Measurements from ENCODE around the gene RPL15. TPM values are rescaled to one million over a fixed set of nuclear protein-coding genes. Genes with fewer than 3 reads are reported as not detected.
"Not testable (repeated sequence)": the region's sequence is repeated elsewhere in the genome, so short reads cannot be mapped to it uniquely, and the experiment has no call there.

RPL15 gene
- 1,000 to 10,000 TPM in 4 of 6 donors, 100 to 1,000 TPM in 2; 326 to 1,968 (median 1,284) TPM for total RNA-seq

- peak within 1 kb of the TSS; percentile 90 to 97 (median 96) for H3K27ac ChIP-seq
- TF ChIP-seq CTCF (IDR thresholded peaks at IDR 0.05) (peak; percentile 49 to 99 (median 94)), POLR2A (IDR thresholded peaks at IDR 0.05) (peak; percentile 88 to 98 (median 96)), EP300 (IDR thresholded peaks at IDR 0.05) (peak in 1 of 4 donors; percentile 82), POLR2AphosphoS5 (IDR thresholded peaks at IDR 0.05) (peak; percentile 99 to 100)
- H3K27me3 ChIP-seq, result no peaks in the 10 kb centered on the region
- peaks cover 11 to 48% (median 26%) of the 10 kb centered on the region in 4 donors for H3K4me1 ChIP-seq
- peaks cover 11 to 39% (median 21%) of the 10 kb centered on the region in 4 donors for H3K36me3 ChIP-seq
- no peaks in the 10 kb centered on the region for H3K9me3 ChIP-seq
- peak within 1 kb of the TSS; percentile 86 to 96 (median 90) for H3K4me3 ChIP-seq
- peak; percentile 96 to 98 for DNase-seq
- ATAC-seq (ENCODE audit: low FRiP score in 2 of 2), result peak; percentile 99
- 0 to 1% methylated on average over 9 to 45 of the region's 64 CpGs for WGBS, 2 donors
Measured at GRCh38 chr3:23916886-23917678, at the start of gene RPL15, which contains the start of gene NKIRAS1. TSS of gene RPL15 (plus strand) at chr3:23917132. CDS start at chr3:23917860, 728 bp downstream. TSS of gene NKIRAS1 (minus strand) at chr3:23916990. CDS start at chr3:23910904, 6,086 bp downstream.

GRCh38 chr3:23867400-23867799 is 49.5 kb upstream of the RPL15 start:
- DNase-seq (no peak), ATAC-seq (ENCODE audit: low FRiP score in 2 of 2) (no peak)
- Histone ChIP-seq H3K27ac (no peak overlapping the region), H3K9me3 (no peaks in the 10 kb centered on the region), H3K4me3 (no peak overlapping the region), H3K36me3 (no peaks in the 10 kb centered on the region), H3K27me3 (no peaks in the 10 kb centered on the region), H3K4me1 (peaks cover 18 to 37% (median 27%) of the 10 kb centered on the region in 4 donors)
- no peak for TF ChIP-seq EP300 (IDR thresholded peaks at IDR 0.05)
- TF ChIP-seq POLR2AphosphoS5 (IDR thresholded peaks at IDR 0.05), result no peak
- TF ChIP-seq POLR2A (IDR thresholded peaks at IDR 0.05), result no peak
- TF ChIP-seq CTCF (IDR thresholded peaks at IDR 0.05), result no peak
- whole genome bisulfite sequencing, 2 donors, result 50 to 56% methylated on average over 1 of the region's 1 CpG

- ATAC-seq (ENCODE audit: low FRiP score in 2 of 2) (no peak), DNase-seq (no peak)
- Histone ChIP-seq H3K27me3 (no peaks in the 10 kb centered on the region), H3K27ac (no peak overlapping the region), H3K4me3 (no peak overlapping the region), H3K9me3 (no peaks in the 10 kb centered on the region), H3K36me3 (no peaks in the 10 kb centered on the region), H3K4me1 (peaks cover 18 to 33% (median 26%) of the 10 kb centered on the region in 4 donors)
- WGBS, 2 donors, result 76 to 97% methylated on average over 1 of the region's 1 CpG
- TF ChIP-seq EP300 (IDR thresholded peaks at IDR 0.05) (no peak), POLR2A (IDR thresholded peaks at IDR 0.05) (no peak), CTCF (IDR thresholded peaks at IDR 0.05) (no peak), POLR2AphosphoS5 (IDR thresholded peaks at IDR 0.05) (no peak)
Measured at GRCh38 chr3:23867838-23868237, 49.1 kb upstream of the RPL15 start.

- Histone ChIP-seq H3K27me3 (no peaks in the 10 kb centered on the region), H3K27ac (no peak overlapping the region), H3K4me1 (peaks cover 19 to 36% (median 29%) of the 10 kb centered on the region in 4 donors), H3K9me3 (no peaks in the 10 kb centered on the region), H3K36me3 (no peaks in the 10 kb centered on the region), H3K4me3 (no peak overlapping the region)
- ATAC-seq (ENCODE audit: low FRiP score in 2 of 2) (no peak), DNase-seq (no peak)
- WGBS, 2 donors, result 88 to 95% methylated on average over 4 of the region's 4 CpGs
- TF ChIP-seq POLR2AphosphoS5 (IDR thresholded peaks at IDR 0.05) (no peak), EP300 (IDR thresholded peaks at IDR 0.05) (no peak), POLR2A (IDR thresholded peaks at IDR 0.05) (no peak), CTCF (IDR thresholded peaks at IDR 0.05) (no peak)
Measured at GRCh38 chr3:23869977-23870662, 46.8 kb upstream of the RPL15 start.

- 73 to 89% methylated on average over 1 to 3 of the region's 5 CpGs for WGBS, 2 donors
- not testable (repeated sequence) for H3K27me3 ChIP-seq; ATAC-seq (ENCODE audit: low FRiP score in 2 of 2); H3K9me3 ChIP-seq; H3K27ac ChIP-seq; DNase-seq; H3K36me3 ChIP-seq; H3K4me3 ChIP-seq
- H3K4me1 ChIP-seq, result peaks cover 14 to 35% (median 23%) of the 10 kb centered on the region in 4 donors
Measured at GRCh38 chr3:23870663-23871043, 46.3 kb upstream of the RPL15 start.

- not testable (repeated sequence) for H3K27ac ChIP-seq; ATAC-seq (ENCODE audit: low FRiP score in 2 of 2); H3K27me3 ChIP-seq; H3K4me3 ChIP-seq; H3K36me3 ChIP-seq; H3K9me3 ChIP-seq
- DNase-seq, result peak in 1 of 2 donors; percentile 60
- WGBS, 2 donors, result 97% methylated on average over 11 of the region's 34 CpGs; no CpG with 5 or more reads in 1 of the 2 donors
- H3K4me1 ChIP-seq, result peaks cover 8 to 28% (median 17%) of the 10 kb centered on the region in 4 donors
Measured at GRCh38 chr3:23871361-23871760, 45.6 kb upstream of the RPL15 start.
